Stimulated activated CD4-positive, alpha-beta T cell treated with anti-CD3 and anti-CD28 coated beads, TNF-alpha, amount 100 ng/mL, for 4 hours (primary cell): Measurements from ENCODE around the gene IP6K2.

Source experiments
- DNase-seq, 3 experiments: peaks; one replicate each; pipeline ENCODE4 v3.0.0-alpha.2; 2020; ENCODE audit warnings: low read depth in 3 of 3

The IP6K2 gene

DNA sequence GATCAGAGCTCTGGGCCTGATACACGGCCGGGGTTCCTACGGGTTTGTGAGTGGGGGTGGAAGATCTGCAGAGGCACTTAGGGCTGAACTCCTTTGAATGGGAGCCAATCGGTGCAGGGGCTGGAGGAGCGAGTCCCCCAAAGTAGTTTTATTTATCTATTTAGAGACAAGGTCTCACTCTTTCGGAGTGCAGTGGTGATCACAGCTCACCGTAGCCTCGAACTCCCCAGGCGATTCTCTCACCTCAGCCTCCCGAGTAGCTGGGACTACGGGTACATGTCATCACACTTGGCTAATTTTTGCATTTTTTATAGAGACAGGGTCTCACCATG, 52.7 kb downstream of the IP6K2 start:
- no peak for DNase-seq

DNA sequence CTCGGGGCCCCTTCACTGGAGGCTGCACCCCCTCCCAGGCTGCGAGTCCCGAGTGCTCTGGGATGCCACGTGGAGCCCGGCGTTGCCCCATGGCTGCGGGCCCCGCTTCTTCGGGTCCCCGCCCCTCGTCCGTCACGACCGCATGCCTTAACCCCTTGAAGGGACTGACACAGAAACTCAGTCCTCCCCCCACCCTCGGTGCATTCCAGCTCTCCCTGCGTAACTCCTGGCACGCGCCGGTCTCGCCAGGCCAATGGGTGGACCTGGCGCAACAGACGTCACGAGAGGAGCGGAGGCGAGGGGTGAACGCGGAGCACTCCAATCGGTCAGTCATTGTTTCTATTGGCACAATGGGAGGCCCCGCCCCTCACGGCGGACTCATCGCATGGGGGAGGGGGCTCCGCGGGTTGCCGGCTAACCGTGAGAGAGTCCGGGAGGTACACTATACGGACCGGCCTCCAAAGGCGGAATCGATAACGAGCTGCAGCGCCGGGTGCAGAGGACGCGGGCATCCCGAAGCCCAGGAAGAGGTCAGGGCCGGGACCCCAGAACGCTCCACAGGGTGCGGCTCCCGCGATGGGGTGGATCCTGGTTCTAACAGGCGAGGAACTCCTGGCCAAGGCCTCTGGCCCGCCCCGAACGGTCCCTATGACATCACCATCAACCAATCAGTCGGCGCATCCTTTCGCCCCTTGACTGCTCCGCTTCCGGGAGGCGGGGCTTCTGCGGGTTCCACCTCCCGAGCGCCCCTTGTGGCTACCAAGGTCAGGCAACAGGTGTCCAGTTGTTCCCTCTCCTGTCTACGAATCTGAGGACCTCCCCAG, 53.3 kb downstream of the IP6K2 start:
- DNase-seq, result peak; percentile 64 to 71 (median 64)

DNA sequence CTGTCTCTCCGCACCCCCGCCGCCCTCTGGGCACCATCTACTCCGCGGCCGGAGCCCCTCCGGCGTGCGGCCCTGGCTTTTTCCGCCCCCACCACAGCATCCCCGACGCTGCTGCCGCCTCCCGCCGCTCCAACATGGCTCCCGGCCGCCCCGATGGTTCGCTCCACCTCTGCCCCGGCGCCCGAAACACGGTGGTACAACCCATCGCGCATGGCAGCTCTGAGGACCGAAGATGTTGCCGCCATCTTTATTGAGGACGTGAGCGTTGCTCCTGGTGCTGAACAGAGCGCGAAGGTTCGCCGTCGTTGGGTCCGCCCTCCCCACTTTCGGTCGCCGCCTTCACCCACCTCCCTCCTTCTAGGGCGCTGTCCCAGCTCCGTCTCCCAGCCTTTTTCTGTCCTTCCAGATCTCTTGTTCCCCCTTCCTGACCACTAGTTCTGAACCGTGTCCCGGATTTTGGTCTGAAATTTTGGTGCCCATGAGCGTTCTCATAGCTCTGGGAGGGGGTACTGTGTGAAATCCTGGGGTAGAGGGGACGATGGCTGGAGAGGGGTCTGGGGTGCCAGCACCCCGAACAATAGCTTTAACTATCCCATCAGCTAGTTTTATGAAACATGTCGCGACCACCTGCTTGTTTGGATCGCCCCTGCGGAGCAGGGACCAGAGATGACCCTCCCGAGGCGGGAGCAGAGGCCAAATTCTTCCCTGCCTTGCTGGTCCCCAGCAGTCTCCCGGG, 54.1 kb downstream of the IP6K2 start, which contains the start of gene CELSR3:
CELSR3 (minus strand) TSS at position 134 of the 736 bp plus-strand sequence. CDS start 252 bp downstream, outside the sequence.
- DNase-seq, result peak in 2 of 3 experiments; percentile 18 to 26

DNA sequence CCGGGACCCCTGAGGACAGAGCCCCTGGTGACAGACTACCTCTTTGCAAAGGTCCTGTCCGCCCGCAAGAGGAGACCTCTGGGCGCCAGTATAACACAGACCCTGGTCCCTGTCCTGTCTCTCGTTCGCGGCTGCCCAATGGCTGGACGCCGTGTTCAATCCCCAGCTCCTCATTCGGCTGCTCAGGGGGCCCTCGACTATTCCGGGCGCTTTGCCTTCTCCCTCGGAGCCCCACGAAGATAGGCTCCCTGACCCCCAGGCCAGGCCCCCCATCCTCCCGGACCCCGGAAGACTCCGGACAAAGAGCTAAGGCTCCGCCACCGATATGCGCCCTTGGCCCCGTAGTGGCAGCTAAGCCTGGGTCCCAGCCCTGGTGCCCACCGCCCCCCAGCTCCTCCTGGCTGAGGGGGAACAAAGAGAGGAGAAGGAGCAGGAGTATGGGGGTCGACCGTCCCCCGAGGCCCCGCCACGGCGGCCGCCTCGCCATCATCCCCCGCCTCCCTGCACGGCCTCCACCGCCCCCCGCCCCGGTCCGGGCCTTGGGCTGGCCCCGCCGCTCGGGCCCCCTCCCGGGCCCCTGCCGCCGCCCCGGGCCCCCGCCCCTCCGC, 54.8 kb downstream of the IP6K2 start:
- no peak for DNase-seq

DNA sequence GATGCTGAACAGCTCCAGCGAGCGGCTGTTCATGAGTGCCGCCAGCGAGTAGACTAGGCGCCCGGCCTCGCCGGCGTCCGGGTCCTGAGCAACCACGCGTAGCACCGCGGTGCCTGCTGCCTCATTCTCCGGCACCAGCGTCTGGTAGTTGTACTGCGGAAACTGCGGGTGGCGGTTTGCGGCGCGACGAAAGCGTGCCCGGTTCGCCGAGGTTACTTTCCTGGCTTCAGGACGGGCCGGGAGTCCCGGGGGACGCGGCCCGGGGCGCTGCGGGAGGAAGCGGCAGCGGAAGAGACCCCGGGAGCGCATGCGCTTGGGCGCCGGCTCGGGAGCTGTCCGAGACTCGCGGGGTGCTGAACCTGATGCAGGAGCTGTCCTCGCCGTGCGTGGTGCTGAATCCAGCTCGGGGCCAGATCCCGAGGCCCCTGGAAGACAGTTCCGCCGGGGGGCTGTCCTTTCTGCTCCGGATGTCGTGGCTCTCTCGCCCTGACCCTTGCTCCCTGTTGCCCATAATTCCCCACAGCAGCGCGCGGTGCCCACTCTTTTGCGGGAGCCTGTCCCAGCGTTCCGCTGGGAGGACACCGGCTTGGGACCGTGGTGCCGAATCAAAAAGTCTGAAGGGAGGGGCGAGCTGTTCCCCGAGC, 55.4 kb downstream of the IP6K2 start:
- peak; percentile 49 to 57 (median 56) for DNase-seq

DNA sequence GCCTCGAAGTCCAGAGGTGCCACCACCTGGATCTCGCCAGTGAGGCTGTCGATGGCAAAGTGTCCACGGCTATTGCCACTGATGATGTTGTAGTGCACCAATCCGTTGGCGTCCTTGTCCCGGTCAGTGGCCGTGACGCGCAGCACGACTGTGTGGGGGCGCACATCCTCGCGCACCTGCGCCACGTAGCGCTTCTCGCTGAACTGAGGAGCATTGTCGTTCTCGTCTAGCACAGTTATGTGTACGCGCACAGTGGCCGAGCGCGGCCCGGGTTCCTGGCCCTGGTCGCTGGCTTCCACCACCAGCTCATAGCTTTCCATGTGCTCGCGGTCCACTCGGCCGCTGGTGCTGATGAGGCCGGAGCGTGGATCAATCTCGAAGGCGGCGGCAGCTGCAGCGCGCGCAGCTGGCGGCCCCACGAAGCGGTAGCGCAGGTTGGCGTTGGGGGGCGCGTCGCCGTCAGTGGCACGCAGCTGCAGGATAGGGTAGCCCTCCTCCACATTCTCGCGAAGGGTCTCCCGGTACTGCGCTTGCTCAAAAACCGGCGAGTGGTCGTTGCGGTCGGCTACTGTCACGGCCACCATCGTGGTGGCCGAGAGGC, 56.1 kb downstream of the IP6K2 start:
- no peak for DNase-seq

DNA sequence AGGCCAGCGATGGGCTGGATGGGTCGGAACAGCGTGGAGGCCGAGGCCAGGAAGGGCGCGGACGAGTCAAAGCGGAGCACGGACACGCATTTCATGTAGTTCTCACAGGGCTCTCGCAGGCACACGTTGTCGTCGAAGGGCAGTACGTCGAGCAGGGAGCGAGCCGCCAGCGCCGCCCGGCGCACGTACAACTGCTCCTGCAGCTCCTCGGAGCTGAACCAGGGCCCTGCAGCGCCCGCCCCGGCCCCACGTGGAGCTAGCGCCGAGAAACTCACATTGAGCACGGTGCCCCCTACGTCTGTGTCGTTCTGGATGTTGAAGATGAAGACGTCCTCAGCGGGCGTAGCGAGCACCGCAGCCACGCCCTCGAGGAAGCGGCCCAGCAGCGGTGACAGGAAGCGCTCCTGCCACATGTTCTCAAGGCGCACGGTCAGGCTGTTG, 60.2 kb downstream of the IP6K2 start:
- peak in 1 of 3 experiments; percentile 19 for DNase-seq

DNA sequence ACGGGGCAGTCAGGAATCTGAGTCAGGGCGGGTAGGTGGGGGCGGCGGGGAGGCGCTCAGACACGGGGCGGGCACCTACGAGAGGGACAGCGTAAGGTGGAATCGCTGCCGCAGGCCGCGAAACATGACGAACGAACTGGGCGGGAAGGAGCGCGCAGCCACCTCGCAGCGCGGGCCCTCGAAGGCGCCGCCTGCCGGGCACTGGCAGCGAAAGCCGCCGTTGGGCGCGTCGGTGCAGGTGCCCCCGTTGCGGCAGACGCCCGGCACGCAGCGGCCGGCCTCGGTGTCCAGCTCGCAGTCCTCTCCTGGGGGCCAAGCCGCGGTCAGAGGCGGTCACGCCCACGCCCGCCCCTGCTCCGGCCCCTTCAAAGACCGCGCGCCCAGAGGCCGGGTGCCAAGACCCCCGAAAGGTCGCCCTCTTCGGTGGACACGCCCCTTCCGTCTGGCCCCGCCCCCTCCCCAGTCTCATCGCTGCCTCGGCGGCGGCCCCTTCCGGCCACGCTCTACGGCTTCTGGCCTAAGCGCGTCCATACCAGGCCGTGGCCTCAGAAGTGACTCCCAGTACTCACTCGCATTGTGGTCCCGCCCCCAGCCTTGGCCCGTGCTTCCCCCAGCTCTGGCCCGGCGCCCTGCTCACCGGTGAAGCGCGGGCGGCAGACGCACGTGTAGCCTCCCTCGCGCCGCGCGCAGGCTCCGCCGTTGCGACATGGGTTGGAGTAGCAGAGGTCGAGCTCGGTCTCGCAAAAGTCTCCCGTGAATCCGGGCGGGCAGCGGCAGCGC, 60.8 kb downstream of the IP6K2 start:
- peak; percentile 77 to 84 (median 80) for DNase-seq

DNA sequence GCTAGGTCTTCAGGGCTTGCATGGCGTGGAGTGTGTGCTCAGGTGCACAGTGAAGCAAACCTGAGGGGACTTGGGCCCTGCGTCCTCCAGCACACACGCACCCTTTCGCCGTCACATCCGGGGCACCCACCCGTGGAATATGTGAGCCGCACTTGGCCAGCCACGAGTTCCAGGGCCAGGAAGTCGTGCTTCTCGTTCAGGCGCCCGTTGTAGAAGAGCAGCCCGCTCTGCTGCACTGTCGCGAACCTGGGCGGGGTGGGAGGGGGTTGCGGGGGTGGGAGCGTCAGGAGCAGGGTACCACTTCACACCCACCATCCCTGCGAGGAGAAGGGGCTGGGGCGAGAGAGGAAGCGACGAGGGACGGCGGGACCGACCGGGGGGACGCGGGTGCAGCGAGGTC, 61.4 kb downstream of the IP6K2 start:
- peak in 2 of 3 experiments; percentile 59 for DNase-seq

DNA sequence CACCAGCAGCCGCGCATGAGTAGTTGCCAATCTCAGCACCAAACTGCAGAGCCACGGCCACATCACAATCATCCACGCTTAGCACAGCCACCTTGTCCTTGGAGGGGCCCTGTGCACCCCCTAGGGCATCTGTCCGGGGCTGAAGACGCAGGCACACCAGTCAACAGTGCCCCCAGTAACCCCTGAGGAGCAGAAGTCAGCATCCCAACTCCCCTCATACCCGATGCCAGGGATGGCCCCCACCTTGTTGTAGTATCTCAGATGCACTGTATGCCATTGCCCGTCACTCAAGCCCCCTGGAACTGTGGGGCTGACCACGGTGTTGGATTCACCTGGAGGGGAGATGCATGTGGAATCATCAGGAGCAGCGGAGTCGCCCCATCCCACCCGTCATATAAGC, 62.0 kb downstream of the IP6K2 start:
- DNase-seq, result no peak

DNA sequence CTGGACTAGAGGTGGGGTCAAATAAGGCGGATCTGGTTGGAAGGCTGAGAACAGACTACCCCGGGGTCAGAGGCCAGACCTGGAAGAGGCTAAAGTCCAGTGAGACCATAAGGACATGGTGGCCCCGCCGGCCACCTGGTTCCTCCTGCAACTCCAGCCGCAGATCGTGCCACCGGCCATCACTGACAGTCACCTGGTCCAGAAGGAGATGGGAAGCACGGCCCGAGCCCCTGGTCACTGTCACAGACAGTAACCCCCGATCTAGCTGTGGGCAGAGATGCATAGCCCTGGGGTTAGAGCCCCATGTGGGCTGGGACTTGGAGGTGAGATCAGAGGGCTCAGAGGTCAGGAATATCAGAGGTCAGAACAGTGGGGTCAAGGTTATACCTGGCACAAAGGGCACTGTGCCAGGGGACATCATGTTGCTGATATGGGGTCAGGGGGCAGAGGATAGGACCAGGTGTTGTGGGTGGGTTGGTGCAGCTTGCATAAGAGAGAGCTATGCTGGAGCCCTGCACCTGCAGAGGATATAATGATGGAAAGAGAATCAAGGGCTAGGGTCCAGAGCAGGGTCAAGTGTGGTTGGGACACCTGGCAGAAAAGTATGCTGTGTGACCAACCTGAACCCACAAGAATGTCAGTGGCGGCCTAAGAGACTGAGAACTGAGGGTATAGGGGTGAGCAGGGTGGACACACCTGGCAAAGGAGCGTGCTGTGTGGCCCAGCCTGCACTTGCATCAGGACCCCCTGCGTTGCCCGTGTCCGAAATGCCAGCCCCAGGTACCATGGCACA, 63.9 kb downstream of the IP6K2 start:
- no peak for DNase-seq

DNA sequence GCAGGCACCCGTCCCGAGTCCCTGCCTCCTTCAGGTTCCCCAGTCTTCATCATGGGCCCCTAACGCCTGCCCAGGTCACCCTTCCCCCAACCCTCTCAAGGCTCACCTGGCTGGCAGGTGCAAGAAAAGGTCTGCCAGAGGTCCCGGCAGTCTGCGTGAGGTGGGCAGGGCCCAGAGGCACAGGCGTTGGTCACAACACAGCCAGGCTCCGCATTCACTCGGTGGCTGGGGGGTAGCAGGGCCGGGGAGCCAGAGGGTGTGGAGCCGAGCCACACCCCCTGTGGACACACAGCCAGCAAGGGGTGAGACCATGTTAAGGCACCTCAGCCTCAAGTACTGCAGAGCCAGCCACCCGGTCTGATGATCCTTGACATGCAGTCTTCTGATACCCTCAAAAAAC, 65.2 kb downstream of the IP6K2 start:
- no peak for DNase-seq

DNA sequence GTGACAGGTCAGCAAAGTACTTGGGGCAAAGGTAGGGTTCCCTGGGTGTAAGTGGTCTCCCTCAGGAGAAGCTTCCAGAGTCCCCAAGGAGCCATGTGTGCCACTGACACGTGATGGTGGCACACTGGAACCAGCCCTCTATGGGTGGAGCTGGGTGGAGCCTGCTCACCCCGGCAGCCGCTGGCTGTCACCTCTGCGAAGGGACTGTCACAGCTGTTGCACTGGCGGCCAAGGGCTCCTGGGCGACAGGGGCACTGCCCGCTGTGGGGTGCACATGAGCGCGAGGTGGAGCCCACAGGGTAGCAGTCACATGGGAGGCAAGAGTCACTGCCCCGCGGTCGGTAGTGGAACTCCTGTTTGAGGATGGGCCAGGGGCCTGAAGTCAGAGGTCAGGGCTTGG, 66.3 kb downstream of the IP6K2 start:
- no peak for DNase-seq

DNA sequence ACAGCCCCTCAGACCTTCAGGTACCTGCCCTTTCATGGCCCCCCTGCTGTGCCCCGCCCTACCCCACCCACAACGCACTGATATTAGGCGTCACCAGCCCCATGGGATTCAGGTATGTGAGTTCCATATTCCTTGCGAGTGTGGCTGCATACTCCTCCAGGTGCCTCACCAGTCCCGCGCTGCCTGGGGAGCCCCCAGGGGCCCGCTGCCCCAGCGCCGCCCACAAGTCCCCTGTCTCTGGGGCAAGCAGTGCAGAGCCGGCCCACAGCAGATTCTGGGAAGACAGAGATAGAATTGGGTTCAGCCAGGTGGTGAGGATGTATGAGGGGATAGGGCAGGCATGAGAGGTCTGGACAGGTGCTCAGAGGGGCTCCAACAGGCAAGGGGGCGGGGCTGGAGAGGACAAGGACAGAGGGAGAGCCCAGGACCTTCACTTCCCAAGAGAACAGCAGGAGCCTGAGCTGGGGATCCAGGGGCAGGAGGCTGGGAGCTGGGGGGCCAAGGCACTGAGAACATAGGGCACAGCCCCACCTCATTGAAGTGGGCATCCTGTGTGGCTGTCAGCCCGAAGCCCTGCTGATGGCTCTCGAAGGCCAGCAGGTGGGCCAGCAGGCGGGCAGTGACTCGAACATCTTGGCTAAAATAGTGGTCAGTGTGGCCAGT, 68.7 kb downstream of the IP6K2 start:
- DNase-seq, result no peak

DNA sequence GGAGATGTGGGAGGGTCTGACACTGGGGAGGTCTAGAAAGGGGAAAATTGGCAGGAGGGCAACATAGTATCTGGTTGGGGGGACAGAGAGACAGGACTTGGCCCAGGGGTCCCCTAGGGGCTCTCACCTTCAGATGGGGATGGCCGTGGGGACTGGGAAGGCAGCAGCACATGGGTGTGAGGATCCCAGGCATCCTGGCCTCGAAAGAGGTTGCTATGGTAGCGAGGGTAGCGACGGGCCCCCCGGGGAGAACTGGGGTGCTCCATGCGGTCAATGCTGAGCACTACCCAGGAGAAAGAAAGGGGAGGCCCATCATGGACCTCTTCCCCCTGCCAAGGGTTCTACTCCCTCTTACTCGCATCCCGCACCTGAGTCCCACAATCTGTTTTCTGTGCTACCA, 69.3 kb downstream of the IP6K2 start:
- DNase-seq, result no peak

DNA sequence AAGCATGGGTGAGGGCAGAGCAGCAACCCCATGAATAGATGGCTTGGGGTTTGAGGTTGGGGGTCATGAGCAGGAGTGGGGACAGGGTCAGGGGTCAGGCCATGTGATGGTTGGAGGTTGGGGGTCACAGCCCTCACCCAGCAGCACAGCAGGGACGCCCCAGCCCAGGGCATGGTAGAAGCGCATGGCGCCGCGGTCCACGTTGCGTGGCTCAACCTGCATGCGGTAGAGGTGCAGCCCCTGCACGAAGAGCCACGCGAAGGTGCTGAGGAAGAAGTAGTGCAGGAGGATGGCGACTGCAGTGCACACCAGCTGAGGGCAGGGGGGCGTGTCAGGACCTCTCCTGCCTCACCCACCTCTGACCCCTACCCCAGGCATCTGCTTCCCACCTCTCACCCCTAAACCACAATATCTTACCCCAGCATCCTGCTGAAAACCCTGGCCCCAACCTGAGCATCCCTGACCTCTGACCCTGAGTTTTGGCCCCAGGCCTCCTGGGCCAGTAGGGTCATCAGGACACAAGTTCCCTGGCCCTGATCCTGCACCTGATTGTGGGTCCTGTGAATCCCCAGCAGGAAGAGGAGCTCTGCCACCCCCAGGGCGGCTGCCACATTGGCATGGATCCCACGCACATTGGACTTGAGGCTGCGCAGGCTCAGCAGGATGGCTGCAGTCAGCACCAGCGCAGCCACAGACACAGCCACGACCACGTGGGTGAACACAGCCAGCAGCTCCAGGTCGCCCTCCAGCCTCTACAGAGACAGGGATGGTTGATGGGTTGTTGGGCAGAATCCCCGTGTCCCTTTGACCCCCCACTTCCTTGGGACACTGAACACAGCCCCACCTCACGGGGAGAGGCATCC, 71.9 kb downstream of the IP6K2 start:
- DNase-seq, result no peak

DNA sequence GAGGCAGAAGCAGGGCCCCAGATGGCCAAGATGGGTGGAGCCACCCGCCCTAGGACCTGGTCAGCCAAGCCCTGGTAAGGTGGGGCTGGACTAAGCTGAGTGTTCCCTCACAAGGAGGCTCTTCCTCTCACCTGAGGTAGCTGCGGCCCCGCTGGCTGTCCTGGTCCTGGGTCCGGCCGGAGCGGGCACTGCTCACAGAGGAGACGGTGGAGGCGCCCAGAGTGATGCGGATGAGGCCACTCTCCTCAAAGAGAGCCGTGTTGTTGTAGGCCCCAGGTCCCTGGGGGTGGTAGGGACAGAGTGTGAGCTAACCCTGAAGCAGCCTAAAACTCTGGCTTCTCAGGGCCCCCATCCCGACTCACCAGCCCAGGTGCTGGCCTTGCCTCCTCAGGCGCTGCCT, 74.4 kb downstream of the IP6K2 start:
- DNase-seq, result no peak

DNA sequence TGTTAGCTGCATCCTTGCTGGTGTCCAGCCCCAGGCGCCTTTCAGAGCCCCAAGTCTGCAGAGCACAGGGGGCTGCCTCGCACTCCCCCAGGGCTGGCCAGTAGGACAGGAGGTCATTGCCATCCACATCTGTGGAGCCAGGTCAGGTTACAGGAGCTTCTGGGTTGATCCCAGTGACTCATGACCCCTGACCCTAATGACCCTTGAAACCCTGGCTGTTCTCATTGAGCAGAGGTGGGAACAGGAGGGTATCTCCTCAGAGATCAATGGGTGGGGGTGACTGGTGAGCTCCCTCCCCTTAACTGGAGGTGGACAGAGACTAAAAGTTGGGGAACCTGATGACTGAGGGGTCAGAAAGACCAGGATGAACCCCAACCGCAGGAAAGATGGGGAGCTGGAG, 75.6 kb downstream of the IP6K2 start:
- DNase-seq, result no peak
